ENCODE measurements around the gene POLR2E.

GRCh38 chr19:1041835-1042685, 53.1 kb downstream of the POLR2E start:
- TF ChIP-seq CTCF (conservative IDR thresholded peaks at IDR 0.05; ENCODE audit: low read depth, low read length) (no peak), EZH2 (IDR thresholded peaks at IDR 0.05; ENCODE audit: borderline replicate concordance, low read depth, low read length, poor library complexity, severe bottlenecking) (no peak)

Data from A673 (cell line).